ENCODE measurements around the gene CBARP.

CBARP gene, protein sequence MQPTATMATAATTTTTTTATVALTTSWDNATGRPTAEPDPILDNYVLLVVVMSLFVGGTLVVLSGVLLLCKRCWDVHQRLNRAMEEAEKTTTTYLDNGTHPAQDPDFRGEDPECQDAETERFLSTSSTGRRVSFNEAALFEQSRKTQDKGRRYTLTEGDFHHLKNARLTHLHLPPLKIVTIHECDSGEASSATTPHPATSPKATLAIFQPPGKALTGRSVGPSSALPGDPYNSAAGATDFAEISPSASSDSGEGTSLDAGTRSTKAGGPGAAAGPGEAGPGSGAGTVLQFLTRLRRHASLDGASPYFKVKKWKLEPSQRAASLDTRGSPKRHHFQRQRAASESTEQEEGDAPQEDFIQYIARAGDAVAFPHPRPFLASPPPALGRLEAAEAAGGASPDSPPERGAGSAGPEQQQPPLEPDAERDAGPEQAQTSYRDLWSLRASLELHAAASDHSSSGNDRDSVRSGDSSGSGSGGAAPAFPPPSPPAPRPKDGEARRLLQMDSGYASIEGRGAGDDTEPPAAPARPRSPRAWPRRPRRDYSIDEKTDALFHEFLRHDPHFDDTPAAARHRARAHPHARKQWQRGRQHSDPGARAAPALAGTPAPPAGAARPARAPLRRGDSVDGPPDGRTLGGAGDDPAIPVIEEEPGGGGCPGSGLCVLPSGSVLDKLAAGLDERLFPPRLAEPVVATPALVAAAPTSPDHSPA

GRCh38 chr19:1237754-1238368, at the start of gene CBARP:
Gene CBARP, minus strand, starts transcription at chr19:1238005. Its CDS starts 1,905 bp downstream, at chr19:1236100.
- no peak for DNase-seq (ENCODE audit: low read depth)

DNA sequence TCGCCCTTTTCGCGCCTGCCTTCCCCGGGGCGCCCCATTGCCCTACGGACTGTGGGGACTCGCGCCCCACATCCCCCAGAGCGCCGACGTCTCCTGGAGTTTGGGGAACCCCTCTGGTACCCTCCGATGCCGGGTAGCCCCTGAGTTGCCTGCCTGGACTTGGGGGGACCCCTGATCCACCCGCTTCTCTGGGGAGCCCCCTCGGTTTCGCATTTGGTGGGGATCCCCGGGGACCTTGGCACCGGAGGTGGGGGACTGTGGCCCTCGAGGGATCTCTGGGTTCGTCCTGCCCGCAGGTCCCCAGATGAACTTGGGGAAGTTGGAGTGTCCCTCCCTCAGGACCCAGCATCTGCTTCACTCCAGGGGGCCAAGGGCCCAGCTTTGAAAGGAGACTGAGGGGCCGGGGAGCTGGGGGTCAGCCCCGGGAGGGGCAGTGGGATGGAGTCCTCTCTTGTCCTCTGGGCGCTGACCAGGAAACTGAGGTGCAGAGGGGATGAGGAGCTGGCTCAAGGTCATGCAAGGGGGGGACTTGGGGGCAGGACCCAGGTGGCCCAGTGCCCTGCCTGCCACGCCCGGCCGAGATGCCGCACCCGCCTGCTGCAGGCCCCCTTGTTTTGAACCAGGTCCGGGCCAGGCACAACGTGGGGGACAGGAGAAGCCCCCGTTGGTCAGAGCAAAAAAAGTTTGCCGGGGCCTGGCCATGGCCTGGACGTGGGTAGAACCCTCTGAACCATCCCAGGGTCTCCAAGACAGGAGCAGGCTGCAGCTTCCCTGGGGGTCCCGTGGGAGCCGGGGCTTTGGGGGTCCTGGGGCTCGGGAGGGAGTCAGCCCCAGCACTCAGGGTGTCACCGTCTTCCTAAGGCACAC, 48.9 kb upstream of the CBARP start:
- no peak for DNase-seq (ENCODE audit: low read depth)

GRCh38 chr19:1285737-1286360, 48.0 kb upstream of the CBARP start, which contains the start of gene EFNA2:
Gene EFNA2, plus strand, starts transcription at chr19:1285873. Its CDS starts 296 bp downstream, at chr19:1286169.
- DNase-seq (ENCODE audit: low read depth), result no peak

DNA sequence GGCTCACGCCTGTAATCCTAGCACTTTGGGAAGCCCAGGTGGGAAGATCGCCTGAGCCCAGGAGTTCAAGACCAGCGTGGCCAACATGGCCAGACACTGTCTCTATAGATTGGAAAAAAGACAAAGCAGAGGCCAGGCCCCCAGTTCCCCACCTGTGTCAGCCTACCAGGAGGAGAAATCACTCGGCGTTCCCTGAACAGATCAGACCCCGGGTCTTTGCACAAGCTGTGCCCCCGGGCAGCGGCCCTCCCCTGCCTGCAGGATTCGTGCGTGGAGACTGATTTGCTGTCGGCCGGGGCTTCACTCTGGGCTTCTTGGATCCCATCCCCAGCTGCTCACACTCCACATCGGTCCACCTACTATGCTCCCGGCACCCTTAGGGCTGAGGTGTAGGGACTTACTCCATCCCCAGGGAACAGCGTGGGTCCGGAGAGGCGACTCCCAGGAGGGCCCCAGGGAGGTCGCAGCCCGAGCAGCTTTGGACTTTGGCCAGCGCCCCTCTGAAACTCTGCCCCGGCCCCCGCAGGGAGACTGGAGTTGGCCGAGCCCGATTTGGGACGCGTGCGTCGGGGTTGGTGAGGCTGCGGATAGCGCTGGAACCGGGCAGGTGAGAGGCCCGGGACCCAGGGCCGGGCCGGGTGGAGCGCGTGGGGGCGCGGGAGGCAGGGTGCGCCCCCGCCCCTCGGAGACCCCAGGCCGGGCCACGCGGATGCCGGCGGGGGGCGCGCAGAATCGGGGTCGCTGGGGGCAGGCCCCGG, 47.4 kb upstream of the CBARP start:
- no peak for DNase-seq (ENCODE audit: low read depth)

GRCh38 chr19:1284293-1284978, 46.6 kb upstream of the CBARP start:
- no peak for DNase-seq (ENCODE audit: low read depth)

- DNase-seq (ENCODE audit: low read depth), result no peak
Observed at GRCh38 chr19:1283917-1284292, 46.1 kb upstream of the CBARP start.

GRCh38 chr19:1283207-1283916, 45.6 kb upstream of the CBARP start:
- no peak for DNase-seq (ENCODE audit: low read depth)

GRCh38 chr19:1282588-1283206, 44.9 kb upstream of the CBARP start:
- no peak for DNase-seq (ENCODE audit: low read depth)

DNA sequence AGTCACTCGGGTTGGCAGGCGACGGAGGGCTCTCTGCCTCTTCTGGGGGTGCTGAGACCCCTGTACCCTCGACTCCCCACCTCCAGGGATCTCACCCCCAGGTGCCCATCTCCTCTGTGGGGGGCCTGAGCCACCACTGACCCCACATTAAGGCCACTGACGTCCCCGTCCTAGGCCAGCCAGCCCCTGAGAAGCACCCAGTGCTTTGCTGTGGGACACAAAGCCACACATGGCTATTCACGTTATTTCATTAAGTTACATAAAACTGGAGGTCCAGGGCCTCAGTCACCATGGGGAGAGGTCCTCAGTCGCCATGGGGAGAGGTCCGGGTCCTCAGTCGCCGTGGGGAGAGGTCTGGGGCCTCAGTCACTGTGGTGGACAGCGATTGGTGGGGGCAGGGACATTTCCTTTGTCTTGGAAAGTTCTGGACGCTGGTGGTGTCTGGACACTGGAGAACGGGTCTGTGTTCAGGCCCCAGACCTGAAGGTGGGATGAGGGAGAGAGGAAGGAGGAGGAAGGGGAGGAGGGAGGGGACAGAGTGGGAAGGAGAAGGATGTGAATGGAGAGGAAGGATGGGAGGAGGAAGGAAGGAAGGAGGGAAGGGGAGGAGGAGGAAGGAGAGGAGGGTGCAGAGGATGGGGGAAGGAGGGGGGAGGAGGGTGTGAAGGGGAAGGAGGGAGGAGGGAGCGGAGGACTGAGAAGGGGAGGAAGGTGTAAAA, 43.9 kb upstream of the CBARP start:
- no peak for DNase-seq (ENCODE audit: low read depth)

DNA sequence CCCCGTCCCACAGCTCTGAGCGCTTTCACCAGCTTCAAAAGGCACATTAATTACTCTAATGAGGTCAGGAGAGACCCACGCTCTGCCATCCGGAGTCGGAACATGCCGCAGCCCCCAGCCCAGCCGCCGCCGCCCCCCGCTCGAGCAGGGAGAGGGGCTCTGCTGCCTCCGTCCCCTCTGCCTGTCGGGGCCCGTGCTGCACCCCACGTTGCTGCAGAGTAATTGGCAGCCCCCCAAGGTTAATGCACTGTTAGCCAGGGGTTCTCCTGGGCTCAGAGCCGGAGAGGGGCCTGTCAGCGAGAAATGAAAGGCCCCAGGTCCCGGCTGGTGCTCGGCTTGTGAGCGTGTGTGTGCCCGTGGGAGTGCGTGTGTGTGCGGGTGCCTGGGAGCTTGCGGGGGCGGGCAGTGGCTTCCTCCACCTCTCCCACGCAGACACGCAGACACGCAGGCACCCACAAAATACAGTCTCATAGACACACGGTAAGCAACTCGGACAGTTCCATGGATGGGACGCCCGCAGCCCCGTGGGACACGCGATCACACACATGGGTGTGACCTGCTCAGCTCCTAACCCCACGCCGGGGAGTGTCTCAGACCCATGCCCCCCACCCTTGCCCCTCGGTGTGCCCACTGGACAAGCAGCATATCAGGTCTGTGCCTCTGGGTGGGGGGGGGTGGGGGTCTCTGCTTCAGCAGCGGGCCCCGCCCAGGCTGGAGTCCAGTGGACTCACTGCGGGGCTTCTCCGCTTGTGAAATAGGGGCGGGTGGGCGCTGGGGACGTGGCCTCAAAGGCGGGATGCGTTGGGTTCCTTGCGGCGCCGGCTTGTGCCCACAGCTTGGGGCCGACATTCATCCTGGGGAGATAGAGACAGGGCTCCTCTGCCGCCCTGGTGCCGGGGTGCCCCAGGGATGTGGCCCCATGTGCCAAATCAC, 43.1 kb upstream of the CBARP start:
- no peak for DNase-seq (ENCODE audit: low read depth)

GRCh38 chr19:1279782-1280341, 42.1 kb upstream of the CBARP start:
- DNase-seq (ENCODE audit: low read depth), result peak; percentile 47

GRCh38 chr19:1278713-1279660, 41.2 kb upstream of the CBARP start:
- DNase-seq (ENCODE audit: low read depth), result no peak

GRCh38 chr19:1278074-1278473, 40.3 kb upstream of the CBARP start:
- DNase-seq (ENCODE audit: low read depth), result no peak

- no peak for DNase-seq (ENCODE audit: low read depth)
Observed at GRCh38 chr19:1277061-1277460, 39.3 kb upstream of the CBARP start.

DNA sequence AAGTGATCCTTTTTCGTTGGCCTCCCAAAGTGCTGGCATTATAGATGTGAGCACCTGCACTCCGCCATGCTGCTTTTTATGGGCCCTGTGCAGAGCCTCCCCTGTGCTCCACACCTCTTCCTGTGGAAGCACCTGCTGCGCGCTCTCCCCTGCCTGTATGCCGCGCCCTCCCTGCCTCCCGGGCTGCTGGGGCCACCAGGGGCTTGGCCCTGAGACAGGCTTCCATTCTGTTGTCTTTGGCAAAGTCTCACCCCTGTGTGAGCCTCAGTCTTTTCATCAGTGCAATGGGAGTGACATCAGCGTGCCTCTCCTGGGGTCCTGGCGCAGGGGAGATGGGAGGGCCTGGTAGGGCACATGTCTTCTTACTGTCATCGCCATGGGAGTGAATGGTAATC, 38.8 kb upstream of the CBARP start:
- no peak for DNase-seq (ENCODE audit: low read depth)
